ENCODE data around the gene UGT1A7.

Gene UGT1A7

DNA sequence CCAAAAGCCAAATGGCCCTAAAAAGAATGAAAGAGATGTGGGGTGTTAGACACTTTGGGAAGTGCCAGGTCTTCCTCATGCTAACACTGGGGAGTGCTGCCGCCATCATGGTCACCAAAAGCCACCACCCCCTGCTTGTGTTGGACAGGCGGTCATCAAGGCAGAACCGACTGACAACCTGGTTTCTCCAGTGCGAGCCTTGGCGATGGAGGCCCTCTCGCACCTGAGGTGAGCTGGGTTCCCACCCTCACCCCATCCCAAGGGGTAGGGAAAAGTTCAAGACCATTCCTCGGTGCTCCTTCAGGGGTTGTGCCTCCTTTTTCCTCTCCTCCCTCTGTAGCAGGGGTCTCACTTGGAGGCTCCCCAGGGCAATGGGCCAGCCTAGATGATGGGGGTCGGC is 130.0 kb downstream of the UGT1A7 start:
- no peak for TF ChIP-seq CTCF (IDR thresholded peaks at IDR 0.05; ENCODE audit: low read depth, low read length, missing control alignments)
- no peaks in the 10 kb centered on the region for H3K27me3 ChIP-seq (replicated peaks)
- no peak overlapping the region for H3K4me3 ChIP-seq (ENCODE audit: low read depth, low read length)
- no peak overlapping the region for H3K27ac ChIP-seq
- H3K36me3 ChIP-seq (replicated peaks) = no peaks in the 10 kb centered on the region
- DNase-seq = no peak
- in situ Hi-C loops (cut with HindIII; ENCODE audit: low pct_ligation_motif_present, low sequenced_read_pairs) = no loop called here

- no peak for DNase-seq
- no peaks in the 10 kb centered on the region for H3K36me3 ChIP-seq (replicated peaks)
- no peak for TF ChIP-seq CTCF (IDR thresholded peaks at IDR 0.05; ENCODE audit: low read depth, low read length, missing control alignments)
- no peaks in the 10 kb centered on the region for H3K27me3 ChIP-seq (replicated peaks)
- in situ Hi-C loops (cut with HindIII; ENCODE audit: low pct_ligation_motif_present, low sequenced_read_pairs) = no loop called here
- H3K27ac ChIP-seq = no peak overlapping the region
- H3K4me3 ChIP-seq (ENCODE audit: low read depth, low read length) = no peak overlapping the region
Observed at GRCh38 chr2:233813236-233814055, 131.7 kb downstream of the UGT1A7 start.

DNA sequence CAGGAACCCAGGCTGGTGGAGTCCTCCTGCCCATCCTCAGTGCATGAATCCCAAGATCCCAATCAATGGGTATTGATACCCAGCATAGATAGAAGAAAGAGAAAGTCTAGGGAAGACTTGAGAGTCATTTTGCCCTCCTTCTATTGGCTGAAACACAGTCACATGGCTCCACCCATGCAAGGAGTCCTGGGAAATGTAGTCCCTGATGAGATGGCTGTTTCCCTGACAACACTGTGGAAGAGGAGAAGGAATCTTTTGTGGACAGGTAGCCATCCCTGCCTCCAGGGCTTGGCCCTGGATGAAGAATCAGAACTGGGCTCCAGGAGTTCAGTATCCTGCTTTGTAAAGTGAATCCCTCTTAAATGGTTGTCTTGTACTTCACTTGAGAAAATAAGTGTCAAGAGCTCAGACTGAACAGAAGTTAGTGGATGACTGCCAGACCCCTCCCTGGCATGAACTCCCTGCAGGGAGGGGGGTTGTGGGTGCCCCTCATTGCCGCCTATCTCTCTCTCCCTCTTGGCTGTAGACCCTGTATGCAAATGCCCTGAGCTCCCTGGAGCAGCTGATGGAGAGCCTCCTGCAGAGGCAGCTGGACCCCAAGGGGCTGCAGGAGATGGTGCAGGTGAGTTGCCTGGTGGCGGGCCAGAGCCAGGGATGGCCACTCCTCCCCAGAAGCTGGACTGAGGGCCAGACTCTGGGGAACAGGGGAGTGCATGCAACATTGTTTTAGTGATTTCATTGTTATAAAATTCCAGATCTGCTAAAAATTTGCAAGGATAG is 132.5 kb downstream of the UGT1A7 start:
- H3K36me3 ChIP-seq (replicated peaks) = no peaks in the 10 kb centered on the region
- no peak overlapping the region for H3K4me3 ChIP-seq (ENCODE audit: low read depth, low read length)
- H3K27ac ChIP-seq = no peak overlapping the region
- no peaks in the 10 kb centered on the region for H3K27me3 ChIP-seq (replicated peaks)
- TF ChIP-seq CTCF (IDR thresholded peaks at IDR 0.05; ENCODE audit: low read depth, low read length, missing control alignments) = no peak
- DNase-seq = peak; percentile 22
- in situ Hi-C loops (cut with HindIII; ENCODE audit: low pct_ligation_motif_present, low sequenced_read_pairs) = no loop called here

GRCh38 chr2:233815861-233816260 is 134.2 kb downstream of the UGT1A7 start:
- in situ Hi-C loops (cut with HindIII; ENCODE audit: low pct_ligation_motif_present, low sequenced_read_pairs) = no loop called here

GRCh38 chr2:233816334-233816733 is 134.6 kb downstream of the UGT1A7 start:
- Histone ChIP-seq H3K27me3 (replicated peaks) (no peaks in the 10 kb centered on the region), H3K4me3 (ENCODE audit: low read depth, low read length) (no peak overlapping the region), H3K27ac (no peak overlapping the region), H3K36me3 (replicated peaks) (no peaks in the 10 kb centered on the region)
- in situ Hi-C loops (cut with HindIII; ENCODE audit: low pct_ligation_motif_present, low sequenced_read_pairs) = no loop called here
- no peak for DNase-seq
- no peak for TF ChIP-seq CTCF (IDR thresholded peaks at IDR 0.05; ENCODE audit: low read depth, low read length, missing control alignments)

More at GRCh38 chr2:233815861-233816260, 134.2 kb downstream of the UGT1A7 start:
- Histone ChIP-seq H3K27me3 (replicated peaks) (no peaks in the 10 kb centered on the region), H3K4me3 (ENCODE audit: low read depth, low read length) (no peak overlapping the region), H3K36me3 (replicated peaks) (no peaks in the 10 kb centered on the region), H3K27ac (no peak overlapping the region)
- TF ChIP-seq CTCF (IDR thresholded peaks at IDR 0.05; ENCODE audit: low read depth, low read length, missing control alignments) = no peak
- no peak for DNase-seq
